Activated T-cell treated with anti-CD3 and anti-CD28 coated beads, Interleukin-2, amount 50 U/mL, for 1 hour (primary cell): ENCODE measurements around the gene ABCD3.

ENCODE experiments used
- DNase-seq: peaks from one replicate; pipeline ENCODE4 v3.0.0-alpha.2; 2020

ABCD3 gene

DNA sequence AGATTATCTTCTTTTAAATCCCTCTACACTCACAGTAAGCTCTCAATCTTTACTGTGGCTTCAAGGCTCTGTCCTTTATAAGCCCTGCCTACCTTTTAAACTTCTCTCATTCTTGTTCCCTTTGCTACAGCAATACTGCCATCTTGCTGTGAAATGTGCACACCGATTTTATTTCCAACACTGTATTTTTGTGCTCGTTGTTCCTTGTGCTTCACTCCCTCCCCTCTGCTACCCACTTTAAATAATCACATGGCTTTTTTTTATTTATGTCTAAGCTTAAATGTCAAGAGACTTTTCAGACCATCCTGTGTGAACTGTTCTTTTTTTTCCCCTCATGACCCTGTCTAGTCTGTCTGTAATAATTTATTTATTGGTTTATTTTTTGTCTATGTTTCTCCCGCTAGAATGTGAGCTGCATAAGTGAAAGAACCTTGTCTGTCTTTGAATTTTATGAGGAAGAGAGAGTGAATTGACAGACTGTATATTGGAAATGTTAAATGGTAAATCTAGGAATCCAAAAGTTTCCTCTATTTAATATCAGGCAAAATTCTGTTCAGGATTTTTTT is 45.7 kb downstream of the ABCD3 start:
- DNase-seq, result no peak

DNA sequence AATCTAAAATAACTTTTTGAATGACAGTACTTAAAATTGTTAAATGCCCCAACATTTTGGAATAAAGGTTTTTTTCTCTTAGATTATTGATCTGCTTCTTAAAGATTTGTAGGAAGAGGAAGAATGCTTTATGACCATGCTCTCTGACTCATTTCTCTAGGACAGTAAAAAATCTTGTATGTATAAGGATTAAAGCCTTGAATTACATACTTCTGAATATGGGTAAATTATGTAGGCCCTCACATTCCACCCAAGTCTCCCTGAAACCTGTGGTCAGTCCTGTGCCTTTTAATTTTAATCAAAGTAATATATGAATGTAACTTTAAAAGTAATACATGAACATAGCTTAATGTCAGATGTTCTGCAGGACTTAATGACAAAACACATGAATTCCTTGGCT is 50.5 kb downstream of the ABCD3 start:
- DNase-seq, result no peak

DNA sequence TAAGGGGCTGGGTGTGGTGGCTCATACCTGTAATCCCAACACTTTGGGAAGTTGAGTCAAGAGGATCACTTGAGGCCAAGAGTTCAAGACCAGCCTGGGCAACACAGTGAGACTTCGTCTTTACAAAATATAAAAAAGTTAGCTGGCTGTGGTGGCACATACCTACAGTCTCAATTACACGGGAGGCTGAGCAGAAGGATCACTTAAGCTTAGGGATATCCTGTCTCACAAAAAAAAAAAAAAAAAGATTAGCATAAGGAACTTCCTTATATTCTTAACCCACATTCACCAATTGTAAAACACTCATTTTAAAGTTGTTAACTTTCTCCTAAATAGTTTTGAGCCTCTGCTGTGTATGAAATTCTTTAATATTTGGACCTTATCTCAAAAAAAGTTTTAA is 53.1 kb downstream of the ABCD3 start:
- no peak for DNase-seq

DNA sequence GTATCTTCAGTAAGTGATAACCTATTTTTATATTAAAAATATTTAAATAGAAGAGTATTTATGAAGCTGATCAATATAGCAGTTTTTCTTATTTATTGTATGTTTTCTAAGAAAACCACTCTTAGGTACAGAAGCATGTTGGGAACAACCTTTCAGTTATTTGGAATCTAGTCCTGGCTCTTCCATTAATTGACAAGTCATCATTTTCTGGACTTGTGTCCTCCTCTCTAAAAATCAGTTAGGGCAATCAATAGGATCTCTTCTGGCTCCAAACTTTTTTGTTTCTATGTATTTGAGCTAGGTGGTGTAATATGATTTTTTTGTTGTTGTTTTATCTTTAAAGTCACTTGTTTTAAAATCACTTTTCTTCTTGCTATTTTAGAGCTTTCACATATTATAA is 57.0 kb downstream of the ABCD3 start:
- DNase-seq, result no peak

DNA sequence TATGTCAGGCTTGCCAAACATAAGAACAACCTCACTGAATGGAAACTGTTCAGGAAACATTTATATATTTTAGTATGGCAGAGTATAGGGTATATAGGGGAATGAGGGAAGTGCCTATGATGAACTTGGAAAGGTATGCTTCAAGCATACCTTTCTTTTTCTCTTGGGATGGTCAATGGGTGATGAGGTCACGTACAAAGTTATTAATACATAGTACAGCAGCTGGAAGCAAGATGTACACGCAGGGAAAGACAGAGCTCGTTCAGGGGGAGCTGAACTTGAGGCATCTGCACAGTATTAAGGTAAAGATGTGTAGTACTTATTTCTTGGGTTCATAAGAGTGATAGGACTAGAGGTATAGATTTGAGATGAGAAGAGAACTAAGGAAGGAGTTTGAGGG is 61.5 kb downstream of the ABCD3 start:
- DNase-seq, result no peak

DNA sequence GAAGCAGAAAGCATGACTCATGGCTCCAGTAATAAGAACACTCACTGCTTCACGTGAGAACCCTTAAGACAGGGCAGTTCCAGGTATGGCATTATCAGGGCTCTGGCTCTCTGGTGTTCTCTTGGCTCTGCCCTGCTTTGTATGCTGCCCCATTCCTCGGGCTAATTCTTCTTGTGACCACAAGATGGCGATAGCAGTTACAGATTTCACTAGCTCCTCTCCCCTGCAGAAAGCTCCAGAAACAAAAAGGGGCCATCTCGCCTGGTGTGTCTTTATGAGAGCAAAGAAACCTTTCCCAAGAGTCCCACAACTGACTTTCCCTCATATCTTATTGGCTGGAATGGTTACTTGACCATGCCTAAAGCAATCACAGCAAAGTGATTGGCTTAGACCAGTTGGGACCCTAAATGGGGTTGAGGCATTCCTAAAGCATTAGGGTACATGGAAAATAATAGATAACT is 63.3 kb downstream of the ABCD3 start:
- peak; percentile 23 for DNase-seq

DNA sequence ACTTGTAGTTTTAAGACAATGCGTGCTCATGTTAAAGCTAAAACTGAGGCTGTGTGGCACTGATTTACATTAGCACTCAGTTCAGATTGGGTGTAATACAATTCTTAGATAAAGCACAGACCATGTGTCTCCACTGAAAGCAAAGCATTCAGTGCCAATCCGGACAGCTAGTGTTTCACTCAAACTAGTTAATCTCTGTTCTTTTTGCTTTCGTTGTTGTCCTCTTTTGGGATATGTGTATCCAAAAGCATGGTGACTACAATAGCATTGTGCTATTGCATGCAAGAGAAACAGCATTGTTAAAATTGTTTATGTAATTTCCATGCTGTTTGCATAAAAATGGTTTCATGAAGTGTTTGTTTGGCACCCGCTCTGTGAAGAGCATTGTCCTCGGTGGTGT is 68.8 kb downstream of the ABCD3 start:
- no peak for DNase-seq

DNA sequence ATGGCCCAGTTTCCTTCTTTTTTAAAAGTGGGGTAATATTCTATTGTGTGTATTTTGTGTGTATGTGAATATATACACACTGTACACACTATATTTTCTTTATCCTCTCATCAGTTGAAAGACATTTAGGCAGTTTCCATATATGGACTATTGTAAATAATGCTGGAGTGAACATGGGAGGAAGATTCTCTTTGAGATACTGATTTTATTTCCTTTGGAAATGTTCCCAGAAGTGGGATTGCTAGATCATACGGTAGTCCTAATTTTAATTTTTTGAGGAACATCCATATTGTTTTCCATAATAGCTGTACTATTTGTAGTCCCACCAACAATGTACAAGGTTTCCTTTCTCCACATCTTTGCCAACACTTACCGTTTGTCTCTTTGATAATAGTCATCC is 72.4 kb downstream of the ABCD3 start:
- DNase-seq, result no peak

DNA sequence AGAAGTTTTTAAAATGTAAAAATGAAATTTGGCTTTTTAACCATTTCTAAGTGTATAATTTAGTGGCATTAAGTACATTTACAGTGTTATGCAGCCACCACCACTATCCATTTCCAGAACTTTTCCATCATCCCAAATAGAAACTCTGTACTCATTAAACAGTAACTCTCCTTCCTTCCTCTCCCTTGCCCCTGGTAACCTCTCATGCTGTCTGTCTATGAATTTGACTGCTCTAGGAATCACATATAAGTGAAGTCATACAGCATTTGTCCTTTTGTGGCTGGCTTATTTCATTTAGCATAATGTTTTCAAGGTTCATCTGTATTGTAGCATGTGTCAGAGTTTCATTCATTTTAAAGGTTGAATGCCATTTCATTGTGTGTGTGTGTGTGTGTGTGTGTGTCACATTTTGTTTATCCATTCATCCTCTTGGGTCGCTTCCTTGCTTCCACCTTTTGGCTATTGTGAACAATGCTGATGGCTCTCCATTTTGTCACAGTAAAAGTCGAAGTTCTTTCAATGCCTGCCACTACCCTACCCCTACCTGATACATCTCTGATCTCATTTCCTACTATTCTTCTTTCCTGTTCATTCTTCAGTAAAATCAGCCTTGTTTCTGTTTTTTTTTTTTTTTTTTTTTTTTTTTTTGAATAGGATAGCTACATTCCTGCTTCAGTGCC is 78.0 kb downstream of the ABCD3 start:
- no peak for DNase-seq

DNA sequence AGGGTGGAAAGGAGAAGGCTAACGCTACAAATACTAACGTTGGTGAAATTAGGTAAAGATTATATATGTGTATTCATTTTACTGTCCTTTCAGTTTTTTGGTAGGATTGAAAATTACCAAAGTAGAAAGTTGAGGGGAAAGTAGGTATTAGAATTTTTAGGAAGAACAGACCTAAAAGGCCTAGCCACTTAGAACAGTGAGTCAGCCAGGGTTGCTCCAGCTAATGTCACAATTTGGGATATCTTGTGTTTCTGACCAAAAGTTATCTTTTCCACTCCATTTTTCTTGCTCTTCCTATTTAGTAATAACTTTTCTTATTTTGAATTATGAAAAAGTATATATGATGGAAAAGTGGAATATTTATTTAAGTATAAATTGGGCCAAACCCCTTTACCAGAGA is 83.2 kb downstream of the ABCD3 start:
- DNase-seq, result no peak

DNA sequence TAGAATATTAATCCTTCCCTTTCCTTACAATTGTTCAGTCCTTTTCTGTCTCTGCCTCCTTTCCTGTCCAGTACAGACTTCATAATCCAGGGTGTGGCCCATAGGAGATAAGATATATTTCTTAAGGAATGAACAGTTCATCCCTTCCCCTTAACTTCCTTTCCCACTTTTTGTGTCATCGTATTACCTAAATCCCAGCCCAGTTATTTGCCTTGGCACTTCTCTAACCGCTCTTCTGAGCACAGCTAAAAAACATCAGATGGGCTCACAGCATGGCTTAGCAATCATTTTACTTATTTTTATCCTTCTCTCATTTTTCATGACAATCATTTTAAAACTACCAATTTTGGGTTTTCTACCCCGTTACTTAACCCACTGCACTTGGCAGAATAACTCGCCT is 83.7 kb downstream of the ABCD3 start:
- no peak for DNase-seq

DNA sequence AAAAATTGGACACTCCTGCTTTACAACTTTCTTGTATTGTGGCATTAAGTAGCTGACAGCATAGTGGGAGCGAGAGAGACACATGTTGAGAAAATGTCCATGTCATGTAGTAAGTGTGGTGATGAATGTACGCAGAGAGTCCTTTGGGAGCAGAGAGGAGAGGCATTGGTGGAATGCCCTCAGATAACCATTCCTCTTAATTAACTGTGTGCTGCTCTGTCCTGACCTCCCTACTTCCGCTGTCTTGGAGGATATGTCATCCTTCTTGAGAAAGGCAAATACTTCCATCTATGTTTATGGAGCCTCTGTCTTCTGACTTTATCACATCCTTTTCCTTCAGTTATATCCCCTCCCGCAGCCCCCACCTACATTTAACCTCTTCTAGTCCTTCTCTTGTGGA is 85.0 kb downstream of the ABCD3 start:
- no peak for DNase-seq

DNA sequence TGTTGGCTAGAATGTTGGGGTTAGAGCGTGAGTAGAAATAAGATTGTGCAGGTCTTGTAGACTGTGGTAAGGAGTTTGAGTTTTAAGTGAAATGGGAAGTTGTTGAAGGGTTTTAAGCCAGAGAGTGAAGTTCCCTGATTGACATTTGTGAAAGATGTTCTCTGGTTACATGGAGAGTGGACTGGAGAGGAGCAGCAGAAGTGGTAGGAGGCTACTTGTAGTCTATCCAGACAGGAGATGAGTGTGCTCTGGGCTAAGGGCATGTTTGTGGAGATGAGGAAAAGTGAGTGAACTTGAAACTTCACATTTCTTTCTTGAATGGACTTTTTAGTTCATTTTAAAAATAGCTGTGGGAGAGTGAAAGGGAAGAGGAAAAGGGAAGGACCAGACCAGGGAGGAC is 86.4 kb downstream of the ABCD3 start:
- no peak for DNase-seq

DNA sequence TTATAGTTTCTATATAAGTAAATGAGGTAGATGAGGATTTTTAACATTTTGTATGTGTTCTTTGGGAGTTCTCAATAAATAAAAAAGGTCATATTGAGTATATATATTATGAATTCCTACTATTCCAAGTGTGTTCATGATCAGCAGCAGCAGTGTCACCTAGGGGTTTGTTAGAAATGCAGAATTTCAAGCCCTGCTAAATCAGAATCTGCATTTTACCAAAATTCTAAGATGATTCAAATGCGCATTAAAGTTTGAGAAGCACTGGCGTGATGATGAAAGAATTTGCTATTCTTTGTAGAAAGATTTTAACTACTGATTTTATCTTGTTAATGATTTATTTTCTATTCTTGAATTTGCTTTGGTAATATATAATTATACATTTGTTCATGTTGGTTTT is 94.6 kb downstream of the ABCD3 start:
- no peak for DNase-seq

DNA sequence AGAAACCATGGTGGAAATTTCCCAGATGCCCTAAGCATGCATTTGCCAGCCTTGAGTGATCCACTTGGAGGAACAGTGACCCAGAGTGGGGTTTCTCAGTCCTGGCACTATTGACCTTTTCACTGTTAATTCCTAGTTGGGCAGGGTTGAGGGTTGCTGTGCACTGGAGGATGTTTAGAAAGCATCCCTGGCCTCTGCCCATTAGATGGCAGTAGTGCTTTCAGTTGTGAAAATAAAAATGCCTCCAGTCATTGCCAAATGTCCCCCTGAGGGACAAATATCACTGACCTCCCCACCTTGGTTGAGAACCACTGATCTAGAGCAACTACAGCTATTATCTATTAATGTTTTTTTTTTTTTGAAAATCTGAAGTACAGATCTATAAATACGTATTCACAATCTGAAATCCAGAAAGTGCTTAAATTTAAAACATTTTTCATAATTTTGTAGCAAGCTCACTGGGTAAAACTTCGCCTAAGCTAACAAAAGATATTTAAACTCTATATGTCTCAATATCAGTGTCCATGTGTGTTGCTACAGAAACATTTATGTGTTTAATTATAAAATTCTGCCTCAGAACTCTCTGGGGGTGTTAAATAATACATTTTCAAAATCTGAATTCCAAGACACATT is 96.0 kb downstream of the ABCD3 start:
- DNase-seq, result no peak

DNA sequence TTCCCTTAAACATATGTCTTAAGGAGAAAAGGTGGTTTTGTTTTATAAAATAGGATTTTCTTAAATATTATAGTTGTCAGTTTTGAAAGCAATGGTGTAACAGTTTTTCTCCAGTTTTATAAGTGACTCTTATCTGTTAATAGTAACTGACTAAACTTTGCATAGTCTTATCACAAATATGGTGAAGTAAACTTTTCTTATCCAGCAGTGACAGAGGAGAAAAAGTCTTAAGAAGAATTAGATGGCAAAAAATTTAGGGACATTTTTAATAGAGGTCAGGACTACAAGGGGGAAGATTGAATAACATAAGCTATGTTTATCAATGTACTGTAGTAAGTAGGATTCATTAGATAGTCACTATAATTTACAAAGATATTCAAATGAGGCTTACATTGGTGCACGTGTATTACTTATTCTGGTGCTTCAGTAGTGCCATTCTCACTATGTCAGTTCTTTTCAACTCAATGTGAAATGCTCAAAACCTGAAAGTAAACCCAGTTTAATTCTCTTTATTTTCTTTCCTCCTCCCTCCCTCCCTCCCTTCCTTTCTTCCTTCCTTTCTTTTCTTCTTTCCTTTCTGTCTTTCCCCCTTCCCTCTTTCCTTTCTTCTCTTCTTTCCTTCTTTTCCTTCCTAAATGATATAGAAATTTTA is 97.2 kb downstream of the ABCD3 start:
- no peak for DNase-seq

DNA sequence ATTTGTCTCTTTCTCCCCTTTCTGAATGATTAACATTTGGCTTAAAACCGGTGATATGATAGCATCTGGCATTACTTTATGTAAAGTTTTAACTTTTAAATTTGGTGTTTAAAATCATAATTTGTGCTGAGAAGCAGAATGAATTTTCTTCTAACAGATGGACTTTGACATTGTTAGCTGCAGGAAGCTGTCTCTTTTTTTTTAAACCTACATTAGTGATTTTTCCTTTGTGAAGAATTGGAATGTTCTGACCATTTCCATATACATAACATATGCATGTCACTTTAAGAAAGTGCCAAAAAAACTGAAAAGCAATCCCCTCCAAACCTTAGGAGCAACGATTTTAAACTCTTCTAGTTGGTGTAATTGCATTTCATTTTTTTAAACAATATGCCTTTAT is 101.2 kb downstream of the ABCD3 start:
- no peak for DNase-seq

DNA sequence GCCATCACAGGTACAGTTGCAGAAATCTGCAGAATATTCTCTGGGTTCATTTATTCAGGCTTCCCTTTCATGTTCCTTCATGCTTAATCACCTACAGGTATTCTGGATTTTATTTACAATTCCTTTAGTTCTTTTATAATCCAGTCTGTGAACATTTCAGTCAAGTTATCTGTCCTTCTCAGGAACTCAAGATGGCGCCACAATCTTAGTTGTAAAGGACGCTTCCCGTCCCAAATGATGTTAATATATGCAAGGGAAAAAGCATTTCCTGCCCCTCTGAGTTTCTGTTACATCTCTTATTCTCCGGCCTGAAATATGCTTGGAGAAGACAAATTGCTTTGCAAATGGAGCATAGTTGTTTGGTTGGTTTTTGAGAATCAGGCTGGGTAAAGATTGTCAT is 104.1 kb downstream of the ABCD3 start:
- no peak for DNase-seq

DNA sequence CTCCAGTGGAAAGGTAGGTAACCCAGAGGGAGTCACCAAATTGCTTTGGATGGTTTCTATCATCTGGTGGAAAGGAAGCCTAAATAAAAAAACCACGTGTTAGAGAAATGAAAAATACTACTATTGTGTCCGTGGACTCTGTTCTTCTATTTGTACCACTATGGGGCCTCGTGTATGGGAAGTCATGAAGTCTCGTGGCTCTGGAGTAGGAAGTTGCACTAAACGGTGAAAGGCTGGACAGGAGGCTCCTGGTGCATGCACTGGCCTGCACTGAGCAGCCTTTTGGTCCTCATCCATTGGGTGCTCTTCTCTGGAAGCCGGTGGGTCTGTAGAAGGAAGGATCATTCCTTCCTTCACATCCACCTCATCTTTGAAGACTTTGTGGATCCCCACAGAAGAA is 106.3 kb downstream of the ABCD3 start:
- DNase-seq, result no peak

DNA sequence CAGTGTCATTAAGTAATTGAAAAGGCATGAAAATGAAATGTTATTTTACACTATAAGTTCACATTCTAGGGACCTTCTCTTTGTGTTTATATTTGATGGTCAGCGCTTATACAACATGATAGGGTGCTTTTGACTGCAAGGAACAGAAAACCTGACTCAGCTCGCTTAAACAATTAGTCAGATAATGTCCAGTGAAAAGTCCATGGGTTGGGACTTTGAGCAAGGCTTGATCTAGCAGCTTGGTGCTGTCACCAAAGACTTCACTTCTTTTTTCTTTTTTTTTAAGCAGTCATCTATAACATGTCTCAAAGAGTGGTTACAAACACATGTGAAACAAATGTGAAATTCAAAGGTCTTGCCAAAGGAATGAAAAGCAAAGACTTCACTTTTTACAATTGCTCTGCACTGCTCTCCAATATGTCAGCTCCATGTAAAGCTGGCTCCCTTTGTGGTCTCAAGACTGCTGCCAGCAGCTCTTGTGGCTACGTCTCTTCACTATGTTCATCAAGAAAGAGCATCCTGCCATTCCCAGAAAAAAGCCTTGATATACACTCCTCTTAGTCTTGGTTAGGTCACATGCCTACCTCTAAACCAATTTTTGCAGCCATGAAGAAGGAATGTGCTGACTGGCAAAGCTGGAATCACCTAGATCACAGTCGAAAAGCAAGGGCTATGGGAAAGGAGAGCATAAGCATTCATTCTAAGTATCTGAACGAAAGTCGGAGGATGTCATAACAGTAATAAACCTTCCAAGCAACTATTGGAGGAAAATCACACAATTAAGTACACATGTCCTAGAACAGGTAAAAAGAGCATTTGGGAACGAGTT is 108.2 kb downstream of the ABCD3 start:
- DNase-seq, result no peak

DNA sequence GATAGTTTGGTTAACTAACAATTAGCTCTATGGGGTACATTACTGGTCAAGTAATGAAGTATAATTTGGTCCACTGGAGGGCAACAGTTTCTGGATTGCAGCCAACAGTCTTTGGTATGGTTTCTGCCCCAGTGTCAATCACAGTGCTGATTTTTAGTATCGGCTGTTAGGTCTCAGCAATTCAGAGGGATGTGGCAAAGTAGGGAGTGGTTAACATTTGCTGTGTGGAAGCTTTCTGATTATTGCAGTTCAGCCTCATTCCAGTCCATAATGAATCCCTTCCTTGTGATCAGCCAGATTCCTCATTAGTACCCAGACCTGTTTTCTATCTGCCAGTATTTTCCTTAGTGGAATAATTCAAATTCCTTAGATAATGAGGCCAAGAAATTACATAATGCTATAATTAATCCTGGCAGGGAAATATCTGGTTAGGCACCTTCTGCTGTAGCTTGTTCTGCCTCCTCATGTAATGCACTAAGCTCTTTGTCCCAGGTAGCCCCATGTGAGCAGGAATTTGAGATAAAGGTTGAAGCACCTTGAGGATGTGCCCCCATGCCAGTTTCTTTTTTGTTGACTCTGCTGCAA is 109.3 kb downstream of the ABCD3 start:
- DNase-seq, result no peak

DNA sequence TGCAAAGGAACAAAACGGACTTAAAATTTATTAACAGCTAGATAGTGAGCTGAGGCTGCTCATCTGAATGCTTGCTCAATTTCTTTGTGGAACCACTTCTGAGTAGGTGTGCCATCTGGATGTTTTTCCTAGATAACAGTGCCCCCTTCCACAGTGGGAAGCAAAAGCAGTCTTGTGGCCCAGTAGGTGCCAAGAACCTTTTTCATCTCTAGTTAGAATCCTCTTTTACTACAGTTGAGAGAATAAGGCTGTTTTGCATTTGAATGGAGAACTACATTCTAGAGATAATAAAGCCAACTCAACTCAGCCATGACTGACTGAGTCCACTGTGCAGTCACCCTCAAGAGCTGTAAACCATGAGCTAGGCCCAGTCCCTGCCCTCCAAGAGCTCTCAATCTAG is 110.1 kb downstream of the ABCD3 start:
- DNase-seq, result no peak

DNA sequence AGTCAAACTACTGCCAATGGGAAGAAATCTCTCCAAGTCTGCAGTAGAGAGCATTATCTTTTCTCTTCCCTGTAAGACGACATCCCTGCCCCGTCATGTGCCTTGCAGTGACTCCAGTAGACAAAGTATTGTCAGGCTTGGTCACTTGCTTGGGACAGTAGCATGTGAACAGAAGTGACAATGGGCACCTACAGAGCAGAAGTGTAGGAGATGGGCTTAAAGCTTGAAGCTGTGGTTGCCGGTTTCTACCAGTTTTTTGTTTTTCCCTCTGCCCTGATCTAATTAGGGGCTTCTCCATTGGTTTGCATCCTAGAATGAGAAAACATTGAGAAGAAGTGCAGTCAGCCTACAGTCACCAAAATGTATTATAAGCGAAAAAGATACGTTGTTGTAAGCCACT is 110.6 kb downstream of the ABCD3 start:
- DNase-seq, result no peak
